COLO829 (cell line): Measurements from ENCODE around the gene CCDC178.
"Not testable (repeated sequence)": the region's sequence is repeated elsewhere in the genome, so short reads cannot be mapped to it uniquely, and the experiment has no call there.

Experiments used
- DNase-seq: peaks from one replicate; pipeline ENCODE4 v3.0.0; 2012; ENCODE audit warnings: low spot score

CCDC178 gene

DNA sequence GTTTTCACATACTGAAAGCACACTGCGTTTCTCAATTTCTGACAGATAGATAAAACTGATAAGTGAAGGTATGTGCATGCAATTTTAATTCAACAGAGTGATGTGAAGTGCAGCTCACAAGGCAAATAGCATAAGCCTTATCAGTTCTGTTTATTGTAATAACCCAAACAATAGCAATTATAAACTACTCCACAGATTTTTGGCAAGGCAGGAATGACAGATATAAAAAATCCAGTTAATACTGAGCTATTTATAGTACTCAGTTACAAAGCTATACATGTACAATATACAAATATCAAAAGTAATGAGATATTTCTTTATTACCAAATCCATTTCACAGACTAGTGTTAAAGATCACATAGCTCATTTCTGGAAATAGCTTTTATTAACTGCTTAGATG is 456.8 kb downstream of the CCDC178 start:
- DNase-seq, result no peak

DNA sequence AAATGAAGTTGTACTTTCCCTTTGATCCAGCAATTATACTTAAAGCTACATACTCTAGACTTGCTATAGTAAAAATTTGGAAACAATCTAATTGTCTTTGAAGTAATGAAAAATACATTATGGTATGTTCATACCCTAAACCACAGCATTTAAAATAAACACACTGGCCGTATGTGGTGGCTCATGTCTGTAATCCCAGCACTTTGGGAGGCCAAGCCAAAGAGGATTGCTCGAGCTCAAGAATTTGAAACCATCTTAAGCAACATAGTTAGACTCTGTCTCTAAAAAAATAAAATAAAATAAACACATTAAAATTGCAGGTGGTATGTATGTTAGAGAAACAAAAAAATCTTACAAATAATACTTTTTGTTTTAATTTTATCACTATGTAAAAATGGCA is 459.6 kb downstream of the CCDC178 start:
- no peak for DNase-seq

DNA sequence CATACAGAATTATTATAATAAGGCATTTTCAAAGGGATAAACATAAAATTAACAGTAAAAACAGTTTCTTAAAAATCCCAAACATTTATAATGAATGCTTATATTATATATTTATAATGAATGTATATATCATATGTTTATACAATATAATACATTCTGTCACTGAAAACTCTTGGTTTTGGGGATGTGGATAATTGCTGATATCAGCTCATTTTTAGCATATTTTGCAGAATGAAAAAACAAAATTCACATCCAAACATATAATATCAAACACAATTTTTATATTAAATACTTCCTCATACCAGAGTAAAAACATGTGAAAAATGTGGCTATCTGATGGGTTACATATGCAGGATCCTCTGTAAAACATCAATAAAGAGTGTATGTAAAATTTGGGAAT is 465.0 kb downstream of the CCDC178 start:
- DNase-seq, result no peak

DNA sequence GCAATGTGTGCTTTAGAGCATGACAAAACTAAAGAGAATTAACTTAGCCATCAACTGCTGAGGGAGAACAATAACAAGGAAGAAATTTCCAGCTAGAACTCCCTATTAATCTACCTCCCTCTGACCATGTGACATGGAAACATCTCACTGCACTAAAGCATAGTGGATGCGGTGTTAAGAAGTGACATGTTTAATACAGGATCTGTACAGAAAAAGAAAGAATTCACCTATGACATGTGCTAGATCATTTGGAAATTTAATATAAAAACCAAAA is 465.4 kb downstream of the CCDC178 start:
- no peak for DNase-seq

DNA sequence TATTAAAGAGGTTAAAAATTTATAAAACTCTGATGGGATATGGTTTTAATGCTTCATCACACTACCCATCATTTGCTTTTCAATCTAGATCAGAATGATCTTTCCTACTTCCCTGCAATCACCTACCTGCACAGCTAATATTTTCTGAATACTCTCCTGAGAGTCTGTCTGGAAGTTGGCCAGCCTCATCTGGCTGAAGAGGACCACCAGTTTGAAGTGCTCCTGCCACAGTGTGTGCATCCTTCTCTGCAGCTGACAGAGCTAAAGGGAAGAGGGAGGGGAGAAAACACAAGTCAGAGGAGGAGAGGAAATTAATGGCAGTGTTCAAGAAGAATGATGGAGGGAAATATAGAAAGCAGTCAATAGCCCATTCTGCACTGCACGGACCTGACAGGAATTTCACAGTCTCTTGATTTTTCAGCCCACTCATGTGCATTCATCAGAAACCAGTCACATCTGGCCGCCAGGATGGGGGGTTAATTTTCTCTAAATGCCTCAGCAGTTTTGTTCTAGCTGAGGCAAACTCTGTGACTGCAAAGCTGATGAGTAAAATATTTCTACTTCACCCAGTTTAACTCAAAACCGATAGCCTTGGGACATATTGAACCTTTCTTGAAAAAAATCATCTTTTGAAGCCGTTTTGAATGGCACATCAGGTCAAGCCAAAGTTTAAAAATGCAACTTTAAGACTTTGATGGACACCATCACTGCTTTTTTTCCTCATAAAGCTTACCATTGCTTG is 465.9 kb downstream of the CCDC178 start:
- no peak for DNase-seq

DNA sequence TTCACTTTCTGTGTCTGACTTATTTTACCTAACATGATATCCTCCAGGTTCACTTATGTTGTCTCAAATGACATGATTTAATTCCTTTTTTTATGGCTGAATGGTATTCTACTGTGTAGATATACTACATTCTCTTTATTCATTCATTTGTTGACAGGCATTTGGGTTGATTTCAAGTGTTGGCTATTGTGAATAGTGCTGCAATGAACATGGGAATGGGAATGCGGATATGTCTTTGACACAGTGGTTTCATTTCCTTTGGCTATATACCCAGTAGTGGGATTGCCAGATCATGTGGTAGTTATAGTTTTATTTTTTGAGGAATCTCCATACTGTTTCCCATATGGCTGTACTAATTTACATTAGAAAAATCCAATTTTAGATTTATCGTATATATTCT is 472.3 kb downstream of the CCDC178 start:
- DNase-seq, result no peak

DNA sequence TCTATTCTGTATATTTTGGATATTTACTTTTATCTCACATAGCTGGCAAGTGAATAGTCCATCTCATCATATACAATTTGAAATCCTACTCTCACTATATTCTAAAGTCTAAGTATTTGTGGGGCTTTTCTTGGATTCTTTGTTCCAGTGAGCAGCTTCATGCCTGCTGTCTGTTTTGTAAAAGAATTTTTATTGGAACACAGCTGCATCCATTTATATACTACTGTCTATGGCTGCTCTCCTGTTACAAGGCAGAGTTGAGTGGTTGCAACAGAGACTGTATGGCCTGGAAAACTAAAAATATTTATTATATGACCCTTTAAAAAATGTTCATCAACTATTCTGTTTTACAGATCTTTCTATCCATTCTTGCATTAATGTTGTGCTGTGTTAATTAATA is 474.4 kb downstream of the CCDC178 start:
- DNase-seq, result no peak

DNA sequence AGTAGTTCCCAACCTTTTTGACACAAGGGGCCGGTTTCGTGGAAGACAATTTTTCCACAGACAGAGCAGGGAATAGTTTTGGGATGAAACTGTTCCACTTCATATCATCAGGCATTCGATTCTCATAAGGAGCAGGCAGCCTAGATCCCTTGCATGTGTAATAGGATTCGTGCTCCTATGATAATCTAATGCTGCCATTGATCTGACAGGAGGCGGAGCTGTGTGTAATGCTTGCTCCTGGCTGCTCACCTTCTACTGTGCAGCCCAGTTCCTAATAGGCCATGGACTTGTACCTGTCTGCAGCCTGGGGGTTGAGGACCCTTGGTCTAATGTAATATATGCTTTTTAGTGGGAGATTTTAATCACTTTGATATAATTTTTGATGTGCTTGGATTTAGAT is 479.0 kb downstream of the CCDC178 start:
- DNase-seq, result no peak

DNA sequence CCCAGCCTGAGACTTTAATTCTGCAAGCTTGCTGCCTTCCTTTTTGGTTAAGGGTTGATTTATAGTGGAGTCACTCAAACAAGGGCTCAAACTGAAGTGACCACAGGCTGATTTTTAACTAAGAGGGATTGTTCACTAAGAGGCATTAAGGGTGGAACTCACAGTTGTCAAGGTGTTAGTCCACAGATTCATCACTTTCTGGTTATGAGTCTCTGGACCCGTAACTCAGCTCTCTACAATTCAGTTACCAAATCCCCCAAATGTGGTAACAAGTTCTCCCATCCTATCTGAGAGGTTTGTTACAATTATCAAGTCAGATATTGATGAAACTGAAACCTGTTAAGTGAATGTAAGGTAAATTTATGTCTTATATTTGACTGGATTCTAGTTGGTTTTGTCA is 481.8 kb downstream of the CCDC178 start:
- DNase-seq, result no peak

DNA sequence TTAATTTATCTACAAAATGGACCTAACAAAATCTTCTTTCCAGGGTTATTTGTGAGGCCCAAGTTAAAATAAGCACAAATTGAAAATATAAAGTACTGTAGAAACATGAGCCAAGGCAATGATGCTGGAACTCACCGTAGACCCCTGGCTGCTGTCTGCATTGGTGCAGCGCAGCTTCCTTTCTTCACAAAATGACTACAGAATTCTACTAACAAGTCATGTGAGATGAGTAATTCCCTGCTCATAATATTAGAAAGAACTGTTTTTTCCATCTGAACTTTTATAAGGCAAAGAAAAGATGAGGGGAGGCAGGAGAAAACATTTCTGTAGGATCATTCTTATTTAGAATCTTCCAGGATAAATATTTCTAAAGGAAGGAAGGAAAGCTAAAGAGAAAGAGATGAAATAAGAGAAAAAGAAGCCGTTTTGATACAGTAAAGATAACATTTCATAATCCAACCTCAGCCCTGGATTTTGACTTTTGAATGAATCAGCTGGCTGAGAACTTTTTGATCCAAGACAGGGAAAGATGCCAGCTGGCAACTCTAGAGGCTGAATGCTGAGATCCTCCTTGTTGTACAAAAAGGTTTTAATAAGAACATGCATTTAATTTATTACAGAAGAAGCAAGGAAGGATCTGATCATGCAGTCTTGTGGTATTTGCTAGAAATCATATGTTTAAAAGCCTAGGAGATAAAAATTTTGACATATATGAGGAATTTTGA is 483.8 kb downstream of the CCDC178 start:
- peak; percentile 76 for DNase-seq

DNA sequence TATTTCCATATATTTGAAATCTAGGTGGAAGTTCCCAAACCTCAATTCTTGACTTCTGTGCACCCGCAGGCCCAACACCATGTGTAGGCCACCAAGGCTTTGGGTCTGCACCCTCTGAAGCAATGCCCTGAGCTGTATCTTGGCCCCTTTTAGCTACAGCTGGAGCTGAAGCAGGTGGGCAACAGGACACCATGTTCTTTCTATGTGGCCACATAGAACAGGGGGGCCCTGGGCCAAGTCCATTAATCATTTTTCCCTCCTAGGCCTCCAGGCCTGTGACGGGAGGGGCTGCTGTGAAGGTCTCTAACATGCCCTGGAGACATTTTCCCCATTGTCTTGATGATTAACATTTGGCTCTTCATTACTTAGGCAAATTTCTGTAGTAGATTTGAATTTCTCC is 488.2 kb downstream of the CCDC178 start:
- not testable (repeated sequence) for DNase-seq

DNA sequence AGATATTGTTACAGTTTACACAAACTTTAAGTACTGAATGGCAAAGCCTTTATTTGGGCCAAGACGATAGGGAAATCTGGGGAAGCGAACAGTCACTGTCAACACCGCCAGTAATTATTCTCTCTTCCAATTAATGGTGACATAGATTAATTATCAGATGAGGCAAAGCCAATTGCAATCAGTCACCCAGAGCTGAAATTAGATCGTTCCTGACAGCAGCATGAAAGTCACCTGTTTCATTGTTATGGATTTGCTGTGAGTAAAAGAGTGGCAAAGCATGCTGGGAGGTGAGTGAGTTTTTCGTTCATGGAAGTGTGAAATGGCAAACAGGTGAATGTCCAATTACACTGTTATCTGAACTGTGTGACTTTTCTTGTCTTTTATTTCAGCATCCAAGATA is 502.9 kb downstream of the CCDC178 start:
- DNase-seq, result no peak

DNA sequence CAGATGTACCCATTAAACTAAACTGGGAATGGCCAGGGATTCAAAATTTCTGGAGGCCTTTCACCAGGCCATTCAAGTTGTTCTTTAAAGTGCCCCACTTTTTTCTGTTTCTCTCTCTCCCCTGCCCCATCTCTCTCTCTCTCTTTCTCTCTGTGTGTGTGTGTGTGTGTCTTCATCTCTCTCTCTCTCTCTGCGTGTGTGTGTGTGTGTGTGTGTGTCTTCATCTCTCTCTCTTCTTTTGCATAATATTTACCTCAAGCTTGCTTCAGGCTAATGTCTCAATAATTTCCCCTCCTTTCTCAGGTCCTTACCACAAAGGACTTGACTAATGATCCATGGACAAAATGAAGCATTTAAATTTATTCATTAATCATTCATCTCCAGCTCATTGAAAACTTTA is 503.5 kb downstream of the CCDC178 start:
- no peak for DNase-seq

DNA sequence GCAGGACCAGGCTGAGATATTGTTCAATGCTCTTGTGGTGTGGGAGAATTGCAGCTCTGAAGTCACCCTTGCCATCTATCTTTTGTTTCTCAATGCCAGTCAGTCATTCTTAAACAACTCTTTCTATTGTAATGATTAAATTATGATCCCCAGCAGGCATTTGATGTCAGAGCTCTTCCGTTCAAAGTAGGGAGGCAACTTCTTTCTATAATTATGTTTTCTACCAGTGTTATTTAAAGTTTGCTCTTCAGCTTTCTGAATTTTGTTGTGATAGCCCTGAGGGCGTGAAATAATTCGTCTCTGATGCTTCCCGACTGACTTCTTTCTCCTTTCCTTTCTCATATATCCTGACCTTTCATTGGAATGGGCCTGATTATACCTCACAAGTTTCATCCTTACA is 506.3 kb downstream of the CCDC178 start:
- DNase-seq, result peak; percentile 11

DNA sequence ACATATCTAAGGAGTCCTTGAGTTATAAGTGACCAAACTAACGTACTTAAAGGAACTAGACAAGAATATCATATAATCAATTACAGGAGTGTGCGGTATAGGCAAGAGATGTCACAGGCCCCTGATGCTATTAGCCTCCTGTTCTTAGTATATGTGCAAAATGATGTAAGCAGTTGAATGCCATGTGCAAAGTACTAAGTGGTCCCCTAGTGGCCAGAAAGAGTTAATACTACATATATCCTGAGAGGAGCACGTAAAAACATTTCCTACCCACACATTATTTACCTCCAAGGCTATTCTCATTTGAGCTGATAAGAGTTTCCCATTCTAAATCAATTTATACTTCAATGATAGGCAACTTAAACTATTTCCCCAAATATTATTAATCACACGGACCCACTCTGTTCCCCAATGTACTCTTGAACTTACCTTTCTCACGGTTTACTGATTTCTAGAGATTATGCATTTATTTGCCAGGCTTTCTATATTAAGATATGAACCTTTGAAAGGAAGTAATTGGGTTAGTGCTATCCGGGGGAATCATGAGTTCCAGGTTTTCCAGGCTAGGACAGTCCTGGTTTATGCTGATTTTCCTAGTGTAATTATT is 509.7 kb downstream of the CCDC178 start:
- DNase-seq, result peak; percentile 39

DNA sequence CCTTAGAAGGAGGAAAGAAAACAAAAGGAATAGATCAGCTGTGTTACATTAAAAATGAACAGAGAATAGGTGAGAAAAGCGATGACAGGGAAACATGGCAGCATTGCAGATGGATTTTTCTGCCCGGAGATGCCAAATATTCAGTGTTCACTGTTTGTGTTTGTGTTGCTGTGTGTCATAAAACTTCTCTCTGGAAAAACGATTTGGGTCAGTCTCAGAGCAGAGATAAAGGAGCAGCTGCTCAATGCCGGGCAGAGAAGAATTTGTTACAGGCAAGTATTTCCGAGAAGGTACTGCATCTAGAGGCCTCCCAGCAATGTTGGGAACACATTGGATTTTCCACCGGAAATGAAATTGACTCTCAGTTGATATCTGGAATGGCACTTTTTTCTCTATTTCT is 511.3 kb downstream of the CCDC178 start:
- no peak for DNase-seq

DNA sequence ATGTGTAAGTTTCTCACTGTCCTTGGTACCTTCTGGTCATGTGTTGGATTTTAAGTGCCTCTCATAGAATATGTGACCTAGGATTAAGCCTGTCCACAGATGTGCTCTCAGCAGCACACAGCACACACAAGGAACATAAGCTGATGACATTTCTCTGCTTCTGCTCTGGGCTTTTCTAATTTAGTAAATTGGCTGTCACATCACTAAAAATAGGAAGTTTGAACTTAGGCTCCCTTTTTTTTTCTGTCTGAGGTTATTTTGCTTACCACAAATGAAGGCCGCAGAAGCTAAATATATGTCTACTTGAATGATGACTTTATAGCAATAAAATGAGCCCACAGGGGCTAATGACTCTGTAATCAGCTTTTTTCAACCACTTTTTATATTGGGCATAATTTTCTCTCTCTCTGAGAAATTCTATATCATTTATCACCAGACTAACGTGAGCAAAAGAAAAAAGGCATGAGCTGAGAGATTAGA is 517.5 kb downstream of the CCDC178 start:
- DNase-seq, result no peak

DNA sequence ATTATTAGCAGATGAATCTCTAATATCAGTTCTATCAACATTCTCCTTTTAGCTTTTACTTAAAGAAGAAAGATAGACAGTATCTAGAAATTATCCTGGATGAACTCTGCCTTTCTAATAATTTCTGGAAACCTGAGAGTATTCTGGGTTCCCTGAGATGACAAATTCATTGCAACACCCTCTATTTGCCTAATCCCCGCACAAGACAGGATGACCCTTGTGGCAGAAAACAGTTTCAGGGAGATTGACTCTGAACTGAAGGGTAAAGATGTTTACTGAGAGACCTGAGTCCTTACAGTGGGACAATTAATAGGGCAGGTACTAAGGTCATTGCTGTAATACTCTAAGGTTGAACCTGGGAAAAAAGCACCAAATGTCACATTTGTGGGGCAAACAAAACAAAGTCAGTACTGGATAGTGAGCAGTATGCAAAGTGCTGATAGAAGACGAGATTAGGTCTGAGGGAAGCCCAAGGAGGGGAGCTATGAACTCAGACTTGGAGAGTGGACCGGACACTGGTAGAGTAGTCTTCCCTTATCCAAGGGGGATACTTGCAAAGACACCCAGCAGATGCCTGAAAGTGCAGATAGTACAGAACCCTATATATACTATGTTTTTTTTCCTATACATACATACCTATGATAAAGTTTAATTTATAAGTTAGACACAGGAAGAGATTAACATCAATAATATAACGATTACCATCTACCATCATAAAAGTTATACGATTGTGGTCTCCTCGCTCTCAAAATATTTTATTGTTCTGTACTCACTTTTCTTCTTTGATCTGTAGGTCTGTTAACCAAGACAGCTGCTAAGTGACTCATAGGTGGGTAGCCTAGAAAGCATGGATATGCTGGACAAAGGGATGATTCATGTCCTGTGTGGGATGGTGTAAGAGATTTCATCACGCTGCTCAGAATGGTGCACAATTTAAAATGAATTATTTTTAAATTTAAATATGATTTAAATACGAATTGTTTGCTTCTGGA is 519.4 kb downstream of the CCDC178 start:
- DNase-seq, result peak; percentile 66

DNA sequence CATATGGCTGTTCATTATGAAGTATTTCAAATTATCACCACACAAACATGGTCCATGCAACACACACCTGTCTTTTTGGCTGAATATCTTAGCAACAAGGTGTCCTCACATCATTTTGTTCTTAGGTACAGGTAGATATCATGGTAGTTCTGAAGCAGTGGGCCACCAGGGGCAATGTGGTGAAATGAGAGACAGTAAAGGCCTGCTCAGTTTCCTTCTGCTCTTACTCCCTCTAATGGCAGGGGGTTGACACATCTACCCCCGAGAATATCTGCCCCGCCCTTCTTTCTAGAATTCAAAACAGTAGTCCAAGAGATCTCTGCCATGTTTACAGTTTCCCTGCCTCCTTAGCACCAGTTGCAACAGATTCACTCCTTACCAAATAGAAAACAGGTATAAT is 520.7 kb downstream of the CCDC178 start:
- DNase-seq, result peak; percentile 50

DNA sequence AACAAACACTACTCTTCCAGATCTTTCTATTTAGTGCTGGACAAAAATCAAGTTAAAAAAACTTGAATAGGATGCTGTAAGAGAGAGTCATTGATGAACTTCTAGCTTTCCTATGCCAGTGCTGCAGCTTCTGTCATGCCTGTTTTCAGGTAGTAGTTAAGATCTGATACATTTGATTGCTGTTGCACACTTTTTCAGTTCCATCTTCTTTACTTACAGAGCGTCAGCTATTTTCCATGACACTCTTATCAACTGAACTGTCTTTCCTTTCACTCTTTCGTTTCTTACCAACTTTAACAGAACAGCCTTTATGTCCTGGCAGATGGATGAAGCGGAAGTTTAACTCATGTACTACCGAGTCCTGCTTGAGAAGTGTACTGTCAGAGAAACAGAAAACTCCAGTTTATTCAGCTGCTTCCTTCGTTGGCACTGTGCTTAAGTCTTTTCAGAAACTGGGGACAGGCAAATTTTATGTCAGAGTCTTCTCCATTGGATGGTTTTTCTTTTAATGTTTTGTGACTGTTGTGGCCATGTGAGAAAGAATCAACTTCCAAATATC is 521.8 kb downstream of the CCDC178 start:
- DNase-seq, result peak; percentile 51

DNA sequence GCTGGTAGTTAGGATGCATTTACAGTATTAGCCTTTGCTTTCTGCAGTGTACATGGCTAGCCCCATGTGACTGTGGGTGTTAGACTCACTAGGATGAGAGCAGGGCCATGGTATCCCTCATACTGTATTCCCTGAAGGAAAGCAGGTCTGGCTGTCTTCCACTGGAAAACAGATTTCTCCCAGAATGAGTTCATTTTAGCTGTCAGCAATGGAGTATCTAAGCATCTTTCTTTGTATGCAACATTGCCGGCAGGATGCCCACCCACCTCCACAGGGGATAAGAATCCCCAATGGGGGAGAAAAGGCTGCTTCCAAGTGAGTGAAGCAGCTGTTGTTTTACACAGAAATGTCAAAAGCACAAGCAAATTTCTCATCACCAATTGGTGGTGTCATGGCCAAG is 525.0 kb downstream of the CCDC178 start:
- DNase-seq, result no peak
